Right lobe of liver (tissue), 6 donors: ENCODE measurements around the gene VAMP5. TPM values are rescaled to one million over a fixed set of nuclear protein-coding genes. Genes with fewer than 3 reads are reported as not detected.

Experiments
- ATAC-seq, 4 donors: fragments of 200-7000 bp; cut with Tn5 transposase; one replicate each; pipeline ENCODE4 v1.9.1; 2020; ENCODE audit warnings: mild to moderate bottlenecking in 4 of 4, moderate library complexity in 4 of 4
- DNase-seq, 3 donors: peaks; one replicate each; pipeline ENCODE4 v3.0.0-alpha.2; 2020
- H3K27ac ChIP-seq, 3 donors: fragments of 200-600 bp; one replicate each; pipeline ENCODE4 v1.8.0; 2022
- H3K27me3 ChIP-seq, 2 donors: fragments of 200-600 bp; one replicate each; pipeline ENCODE4 v1.8.0; 2022
- H3K36me3 ChIP-seq, 4 donors: fragments of 200-600 bp; sonication (generic) in 1 of 4; one replicate each; pipeline versions ENCODE4 v1.5.1 to v1.8.0; 2017 to 2022; ENCODE audit warnings: control low read depth in 1 of 4
- H3K4me1 ChIP-seq, 4 donors: fragments of 200-600 bp; sonication (generic) in 1 of 4; one replicate each; pipeline versions ENCODE4 v1.5.1 to v1.8.0; 2017 to 2022; ENCODE audit warnings: control low read depth in 1 of 4
- H3K4me3 ChIP-seq, 3 donors: fragments of 200-600 bp; one replicate each; pipeline ENCODE4 v1.8.0; 2022
- H3K9me3 ChIP-seq, 4 donors: fragments of 200-600 bp; sonication (generic) in 1 of 4; one replicate each; pipeline versions ENCODE4 v1.5.1 to v1.8.0; 2017 to 2022; ENCODE audit warnings: control low read depth in 1 of 4
- CTCF ChIP-seq, 4 donors: fragments of 200-600 bp in 3 of 4; fragments of 450-650 bp in 1 of 4; IDR thresholded peaks; one replicate each; pipeline versions ENCODE4 v1.5.1 to v1.8.0; 2016 to 2022; ENCODE audit warnings: antibody characterized with exemption in 4 of 4, mild to moderate bottlenecking in 2 of 4
- POLR2A ChIP-seq: fragments of 450-650 bp; IDR thresholded peaks from one replicate; pipeline ENCODE4 v1.6.1; 2017; ENCODE audit warnings: antibody characterized with exemption, mild to moderate bottlenecking
- WGBS: methylation state at CpG from one replicate; pipeline ENCODE4 v1.1.6; 2018; ENCODE audit warnings: low coverage, low lambda C conversion rate; ENCODE audit not compliant: insufficient coverage; ENCODE audit errors: missing lambda C conversion rate; 5-methylcytosine and 5-hydroxymethylcytosine counted together
- intact Hi-C, 2 donors: fragments of 100-400 bp; cut with DNase I; formaldehyde crosslinking; loops; one replicate each; pipeline versions ENCODE4 v1.11.2 to v1.14.1; 2022
- total RNA-seq, 6 experiments: library from RNA; depleted of rRNA in 2 of 6; stranded (reverse); fragments of >200 nt in 2 of 6; fragmentation: NEBNext Ultra II Directional in 3 of 6; extraction: Animal tissue kit (Norgen Biotek cat#: 25700) in 3 of 6; gene quantifications; one replicate each; pipeline versions ENCODE4 v1.1.0 to v1.2.4, GENCODE V29; 2016 to 2023
- donor health status: DM: no; HTN: yes; CAD: no.
- donor health status: DM: no; HTN: no; CAD: no.
- donor health status: DM: no; HTN: no; CAD: no.
- donor health status: DM: no; HTN: yes; CAD: no.
- donor health status: DM: no; HTN: yes; CAD: no.

The VAMP5 gene
- total RNA-seq, 6 experiments from 2014 or later: 27.2 to 50.1 (median 34.7) TPM

GRCh38 chr2:85580206-85580605, 4.0 kb upstream of the VAMP5 start:
- DNase-seq (no peak), ATAC-seq (no peak)
- H3K27me3 ChIP-seq: no peaks in the 10 kb centered on the region
- intact Hi-C loops: no loop called here
- peak overlapping the region in 1 of 3 donors; percentile 2 for H3K4me3 ChIP-seq
- H3K9me3 ChIP-seq: no peaks in the 10 kb centered on the region
- H3K36me3 ChIP-seq: no peaks in the 10 kb centered on the region
- 71% methylated on average over 2 of the region's 3 CpGs for whole genome bisulfite sequencing
- peaks cover under 1 to 28% (median 5%) of the 10 kb centered on the region in 4 donors for H3K4me1 ChIP-seq
- no peak for TF ChIP-seq CTCF (IDR thresholded peaks at IDR 0.05)
- TF ChIP-seq POLR2A: no peak
- peak overlapping the region in 2 of 3 donors; percentile 22 to 79 for H3K27ac ChIP-seq

GRCh38 chr2:85582492-85582891, 1.7 kb upstream of the VAMP5 start:
- H3K4me1 ChIP-seq: peaks cover 2 to 34% (median 11%) of the 10 kb centered on the region in 4 donors
- intact Hi-C loops: no loop called here

GRCh38 chr2:85583667-85584353, 421 bp upstream of the VAMP5 start:
- H3K27ac ChIP-seq: peak overlapping the region; percentile 87 to 93 (median 87)
- H3K9me3 ChIP-seq: no peaks in the 10 kb centered on the region
- no peaks in the 10 kb centered on the region for H3K36me3 ChIP-seq
- intact Hi-C loops: no loop called here
- H3K4me3 ChIP-seq: peak overlapping the region; percentile 62 to 70 (median 64)
- TF ChIP-seq CTCF (IDR thresholded peaks at IDR 0.05) (no peak), POLR2A (no peak)
- WGBS: 3% methylated on average over 10 of the region's 16 CpGs
- no peaks in the 10 kb centered on the region for H3K27me3 ChIP-seq
- DNase-seq: no peak
- ATAC-seq: peak; percentile 1 to 17 (median 10)
- peaks cover 2 to 34% (median 12%) of the 10 kb centered on the region in 4 donors for H3K4me1 ChIP-seq

More at GRCh38 chr2:85582492-85582891, 1.7 kb upstream of the VAMP5 start:
- TF ChIP-seq CTCF (IDR thresholded peaks at IDR 0.05) (no peak), POLR2A (no peak)
- H3K36me3 ChIP-seq: no peaks in the 10 kb centered on the region
- no peaks in the 10 kb centered on the region for H3K9me3 ChIP-seq
- H3K27me3 ChIP-seq: no peaks in the 10 kb centered on the region
- no peak for ATAC-seq
- no peak for DNase-seq
- H3K27ac ChIP-seq: no peak overlapping the region
- H3K4me3 ChIP-seq: no peak overlapping the region
- 80% methylated on average over 1 of the region's 1 CpG for WGBS

- Histone ChIP-seq H3K4me3 (peak overlapping the region; percentile 62 to 70 (median 64)), H3K4me1 (peaks cover 2 to 41% (median 19%) of the 10 kb centered on the region in 4 donors), H3K27ac (peak overlapping the region; percentile 87 to 93 (median 87)), H3K36me3 (no peaks in the 10 kb centered on the region), H3K27me3 (no peaks in the 10 kb centered on the region), H3K9me3 (no peaks in the 10 kb centered on the region)
- peak in 2 of 3 donors; percentile 53 to 73 for DNase-seq
- TF ChIP-seq CTCF (IDR thresholded peaks at IDR 0.05) (no peak), POLR2A (peak; percentile 15)
- intact Hi-C loops: no loop called here
- ATAC-seq: peak; percentile 78 to 85 (median 81)
- WGBS: 15% methylated on average over 8 of the region's 9 CpGs
These were observed 888 bp downstream of the VAMP5 start for GRCh38 chr2:85584857-85585780.
